ENCODE data around the gene DNAJC6.

DNAJC6 gene

DNA sequence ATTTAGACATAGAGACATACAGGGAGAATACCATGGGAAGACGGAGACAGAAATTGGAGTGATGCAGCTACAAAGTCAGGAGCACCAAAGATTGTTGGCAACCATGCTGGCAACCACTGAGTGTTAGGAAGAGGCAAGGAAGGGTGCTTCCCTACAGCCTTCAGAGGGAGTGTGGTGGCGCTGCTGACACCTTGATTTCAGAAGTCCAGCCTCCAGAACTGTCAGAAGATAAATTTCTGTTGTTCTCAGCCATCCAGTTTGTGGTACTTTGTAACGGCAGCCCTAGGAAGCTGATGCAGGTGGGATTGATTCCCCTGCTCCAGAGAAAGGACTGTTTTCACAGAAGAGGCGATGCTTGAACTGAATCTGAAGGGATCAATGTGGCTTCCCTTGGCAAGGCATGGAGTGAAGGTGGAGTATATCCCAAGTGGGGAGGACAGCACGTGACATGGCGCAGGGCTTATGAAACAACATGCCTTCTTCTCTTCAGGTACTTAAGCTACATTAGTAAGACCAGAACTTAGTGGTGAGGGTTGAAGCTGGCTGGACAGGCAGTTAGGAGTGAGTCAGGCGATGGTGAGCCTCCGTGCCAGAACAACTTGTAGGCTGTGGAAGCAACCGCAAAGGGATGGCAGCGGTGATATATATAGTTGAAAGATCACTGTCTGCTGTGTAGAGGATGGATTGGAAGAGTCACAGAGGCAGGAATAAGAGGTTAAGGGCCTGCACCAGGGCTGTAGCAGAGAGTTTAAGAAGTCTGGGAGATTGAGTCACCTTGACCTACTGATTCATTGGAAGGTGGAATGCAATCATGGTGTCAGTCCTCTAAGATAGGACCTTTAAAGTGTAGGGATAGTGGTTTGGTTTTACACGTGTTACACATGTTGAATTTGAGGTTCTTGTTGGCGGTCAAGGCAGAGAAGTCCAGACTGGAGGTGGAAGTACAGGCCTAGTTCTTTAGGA is 113.2 kb downstream of the DNAJC6 start:
- DNase-seq (ENCODE audit: extremely low spot score, insufficient read length, low read depth) (no peak), FAIRE-seq (no peak)

DNA sequence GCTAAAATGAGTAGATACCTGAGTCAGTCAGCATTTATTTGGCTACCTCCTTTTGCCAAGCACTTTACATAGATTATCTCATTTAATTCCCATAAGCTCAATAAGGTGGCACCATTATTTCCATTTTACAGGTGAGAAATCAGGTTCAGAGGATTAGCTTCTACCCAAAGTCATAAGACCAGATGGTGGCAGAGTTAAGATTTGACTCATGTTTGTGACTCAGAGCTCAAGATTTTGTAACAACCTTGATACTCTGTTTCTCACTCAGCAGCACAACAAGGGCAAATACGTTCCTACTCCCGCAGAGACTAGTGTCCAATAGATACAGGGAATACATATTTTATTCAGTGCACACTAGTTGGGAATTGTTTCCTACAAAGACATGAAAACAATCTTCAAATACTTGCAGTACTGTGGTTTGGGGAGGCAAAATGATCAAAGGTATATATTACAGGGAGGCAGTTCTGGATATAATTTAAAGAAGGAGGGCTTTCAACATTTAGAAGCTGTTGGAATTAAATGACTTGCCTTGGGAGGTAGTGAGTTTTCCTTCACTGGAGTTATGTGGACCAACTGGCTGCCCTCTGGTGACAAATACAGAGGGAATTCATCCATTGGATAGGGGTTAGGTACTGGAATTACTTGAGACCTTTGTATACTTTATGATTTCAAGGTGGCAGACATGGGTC is 114.7 kb downstream of the DNAJC6 start:
- no peak for FAIRE-seq
- DNase-seq (ENCODE audit: extremely low spot score, insufficient read length, low read depth), result no peak

DNA sequence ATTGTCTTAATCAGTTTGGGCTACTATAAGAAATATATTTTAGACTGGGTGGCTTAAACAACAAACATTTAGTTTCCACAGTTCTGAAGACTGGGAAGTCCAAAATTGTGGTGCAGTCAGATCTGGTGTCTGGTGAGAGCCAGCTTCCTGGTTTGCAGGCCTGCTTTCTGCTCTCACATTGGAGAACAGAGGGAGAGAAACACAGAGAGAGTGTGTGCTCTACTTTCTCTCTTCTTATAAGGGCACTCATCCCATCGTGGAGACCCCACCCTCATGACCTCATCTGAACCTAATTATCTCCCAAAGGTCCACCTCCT is 115.2 kb downstream of the DNAJC6 start:
- FAIRE-seq (no peak), DNase-seq (ENCODE audit: extremely low spot score, insufficient read length, low read depth) (no peak)

- no peak for DNase-seq (ENCODE audit: extremely low spot score, insufficient read length, low read depth)
- FAIRE-seq, result no peak
These were observed 115.7 kb downstream of the DNAJC6 start for GRCh38 chr1:65425006-65425405.

- DNase-seq (ENCODE audit: extremely low spot score, insufficient read length, low read depth) (no peak), FAIRE-seq (no peak)
These were observed 116.4 kb downstream of the DNAJC6 start for GRCh38 chr1:65425697-65426096.

- DNase-seq (ENCODE audit: extremely low spot score, insufficient read length, low read depth) (no peak), FAIRE-seq (no peak)
These were observed 119.7 kb downstream of the DNAJC6 start for GRCh38 chr1:65429078-65429477.

- no peak for DNase-seq (ENCODE audit: extremely low spot score, insufficient read length, low read depth)
- FAIRE-seq, result no peak
These were observed 120.5 kb downstream of the DNAJC6 start for GRCh38 chr1:65429806-65430205.

DNA sequence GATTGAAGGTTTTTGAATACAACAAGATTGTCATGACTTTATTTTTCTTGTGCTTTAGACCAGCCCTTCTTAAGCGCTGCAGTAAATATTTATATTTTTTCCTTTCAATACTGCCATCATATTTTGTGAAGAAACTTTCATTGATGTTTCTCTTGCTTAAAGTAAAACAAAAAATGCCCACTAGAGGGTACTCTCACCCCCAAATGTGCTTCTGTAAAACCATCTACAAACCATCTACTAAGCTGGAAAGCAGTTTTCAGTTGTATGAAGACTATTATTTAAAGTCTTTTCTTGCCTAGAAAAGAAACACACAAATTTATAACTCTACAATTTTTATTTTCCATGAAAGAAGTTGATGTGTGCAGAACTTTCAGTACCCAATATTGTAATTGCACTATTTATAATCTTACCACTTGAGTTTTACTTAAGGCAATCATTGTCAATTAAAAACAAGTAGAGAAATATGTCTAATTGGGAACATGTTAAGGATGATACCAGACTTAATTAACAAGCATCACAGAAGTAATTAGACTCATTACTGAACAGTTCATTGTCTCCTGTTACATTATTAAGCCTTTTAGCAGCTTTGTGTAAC is 121.9 kb downstream of the DNAJC6 start:
- FAIRE-seq, result peak; percentile 67
- no peak for DNase-seq (ENCODE audit: extremely low spot score, insufficient read length, low read depth)

GRCh38 chr1:65432918-65433317 is 123.6 kb downstream of the DNAJC6 start:
- DNase-seq (ENCODE audit: extremely low spot score, insufficient read length, low read depth), result no peak
- no peak for FAIRE-seq

- FAIRE-seq (no peak), DNase-seq (ENCODE audit: extremely low spot score, insufficient read length, low read depth) (no peak)
These were observed 124.9 kb downstream of the DNAJC6 start for GRCh38 chr1:65434255-65434654.

DNA sequence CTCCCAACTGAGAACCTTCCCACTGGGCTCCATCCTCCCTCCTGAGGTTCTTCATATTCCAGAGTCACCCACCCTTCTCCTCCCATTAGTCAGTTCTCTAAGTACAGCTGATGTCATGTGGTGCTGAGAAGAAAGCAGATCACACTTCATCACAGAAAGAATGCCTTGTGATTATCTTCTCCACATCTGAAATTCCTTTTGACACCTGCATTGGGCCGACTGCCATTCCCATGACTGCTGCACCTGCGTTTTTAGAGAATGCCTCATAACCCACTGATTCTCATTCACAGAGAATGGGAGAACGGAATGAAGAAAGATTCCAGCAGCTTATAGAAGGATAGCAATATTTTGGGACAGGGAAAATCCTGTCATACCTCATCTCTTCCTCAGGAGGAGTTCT is 125.4 kb downstream of the DNAJC6 start:
- DNase-seq (ENCODE audit: extremely low spot score, insufficient read length, low read depth) (no peak), FAIRE-seq (no peak)

DNA sequence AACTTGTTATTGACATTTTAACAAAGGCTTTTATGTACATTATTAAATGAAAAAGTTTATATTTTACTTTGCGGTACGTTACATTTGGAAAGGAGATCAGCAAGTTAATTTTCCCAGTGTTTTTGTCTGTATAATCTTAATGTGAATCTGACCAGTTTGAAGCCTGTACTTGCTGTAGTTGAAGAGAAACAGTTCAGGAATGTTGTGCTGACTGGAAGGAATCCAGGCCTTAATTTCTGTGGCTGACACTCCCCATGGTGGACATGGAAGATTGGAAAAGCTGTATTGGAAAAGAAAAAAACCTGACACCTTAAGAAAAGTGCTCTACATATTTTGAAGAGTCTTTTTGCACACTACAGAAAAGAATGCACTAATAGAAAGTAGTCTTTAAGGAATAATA is 126.6 kb downstream of the DNAJC6 start:
- DNase-seq (ENCODE audit: extremely low spot score, insufficient read length, low read depth) (no peak), FAIRE-seq (no peak)

- no peak for FAIRE-seq
These were observed 128.3 kb downstream of the DNAJC6 start for GRCh38 chr1:65437616-65438015.

DNA sequence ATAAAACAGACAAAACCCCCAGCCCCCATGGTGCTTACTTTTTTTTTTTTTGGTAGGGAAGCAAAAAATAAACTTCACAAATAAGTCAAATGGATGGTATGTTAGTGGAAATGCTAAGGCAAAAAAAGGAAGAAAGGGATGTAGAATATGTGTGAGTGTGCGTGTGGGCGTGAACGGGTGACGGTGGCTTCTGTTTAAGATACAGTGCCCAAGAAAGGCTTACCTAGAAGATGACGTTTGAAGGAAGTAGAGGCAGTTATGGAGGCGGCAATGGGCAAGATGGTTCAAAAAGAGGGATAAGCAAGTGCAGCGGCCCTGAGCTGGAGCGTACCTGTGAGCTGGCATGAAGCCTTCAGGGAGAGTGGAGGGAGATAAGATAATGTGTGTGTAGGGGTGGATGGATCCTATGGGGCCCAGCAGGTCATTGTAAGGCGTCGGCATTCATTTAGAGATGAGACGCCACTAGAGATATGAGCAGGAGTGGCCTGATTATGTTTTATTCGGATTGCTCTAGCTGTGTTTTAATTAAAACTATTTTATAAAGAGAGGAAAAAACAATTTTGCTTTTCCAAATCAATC is 131.1 kb downstream of the DNAJC6 start:
- DNase-seq (ENCODE audit: extremely low spot score, insufficient read length, low read depth) (no peak), FAIRE-seq (no peak)

More at GRCh38 chr1:65437616-65438015, 128.3 kb downstream of the DNAJC6 start:
- no peak for DNase-seq (ENCODE audit: extremely low spot score, insufficient read length, low read depth)

- FAIRE-seq, result no peak
- no peak for DNase-seq (ENCODE audit: extremely low spot score, insufficient read length, low read depth)
These were observed 131.6 kb downstream of the DNAJC6 start for GRCh38 chr1:65440915-65441314.

- FAIRE-seq (no peak), DNase-seq (ENCODE audit: extremely low spot score, insufficient read length, low read depth) (no peak)
These were observed 132.1 kb downstream of the DNAJC6 start for GRCh38 chr1:65441464-65441863.

DNA sequence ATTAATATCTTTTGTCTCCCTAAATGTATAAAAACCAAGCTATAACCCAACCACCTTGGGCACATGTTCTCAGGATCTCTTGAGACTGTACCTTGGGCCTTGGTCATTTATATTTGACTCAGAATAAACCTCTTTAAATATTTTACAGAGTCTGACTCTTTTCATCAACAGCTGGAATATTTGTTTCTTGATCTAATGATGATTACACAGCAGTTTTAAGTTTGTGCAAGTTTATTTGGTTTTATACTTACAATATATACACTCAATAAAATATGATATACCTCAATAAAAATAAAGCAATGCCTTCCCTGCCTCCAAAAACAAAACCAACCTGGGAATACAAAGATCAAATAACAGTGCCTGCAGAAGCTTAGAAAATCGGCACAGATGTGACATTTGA is 133.1 kb downstream of the DNAJC6 start:
- DNase-seq (ENCODE audit: extremely low spot score, insufficient read length, low read depth) (no peak), FAIRE-seq (no peak)

- FAIRE-seq, result no peak
- DNase-seq (ENCODE audit: extremely low spot score, insufficient read length, low read depth), result no peak
These were observed 134.3 kb downstream of the DNAJC6 start for GRCh38 chr1:65443647-65444046.

DNA sequence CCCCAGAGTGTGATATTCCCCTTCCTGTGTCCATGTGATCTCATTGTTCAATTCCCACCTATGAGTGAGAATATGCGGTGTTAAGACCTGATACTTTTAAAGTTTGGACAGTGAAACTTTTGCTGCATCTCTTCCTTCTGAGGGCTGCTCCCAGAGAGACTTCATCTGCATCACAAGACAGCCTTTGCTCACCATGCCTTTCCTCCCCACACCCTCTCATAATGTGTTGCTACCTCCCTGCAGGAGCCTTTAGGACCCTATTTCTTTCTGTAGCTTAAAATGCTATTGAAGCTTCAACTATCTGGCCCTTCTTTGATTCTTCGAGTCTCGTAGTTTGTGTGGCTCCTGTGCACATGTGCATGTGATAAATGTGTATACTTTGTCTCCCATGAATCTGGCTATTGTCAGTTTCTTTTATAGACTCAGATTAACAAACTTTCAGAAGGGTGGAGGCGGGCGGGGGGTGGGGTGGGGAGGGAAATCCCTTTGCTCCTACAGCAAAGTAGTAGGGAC is 134.8 kb downstream of the DNAJC6 start:
- FAIRE-seq (no peak), DNase-seq (ENCODE audit: extremely low spot score, insufficient read length, low read depth) (no peak)

GRCh38 chr1:65445837-65446236 is 136.5 kb downstream of the DNAJC6 start:
- FAIRE-seq (no peak), DNase-seq (ENCODE audit: extremely low spot score, insufficient read length, low read depth) (no peak)

Measured in GM18507 (cell line).